K562 (cell line): ENCODE measurements around the gene R3HDM1.

ENCODE experiments used
- POLR2H ChIP-seq: IDR thresholded peaks from 2 replicates; pipeline ENCODE4 v1.6.1; 2016; ENCODE audit warnings: missing genetic modification characterization, low read depth, mild to moderate bottlenecking, control low read depth, missing compliant biosample characterization, moderate library complexity
- TF ChIP-seq, protein P1 (sequence below): sonication (generic); formaldehyde crosslinking; IDR thresholded peaks from 2 replicates; pipeline ENCODE4 v1.8.0; 2022; ENCODE audit warnings: missing genetic modification reagents, mild to moderate bottlenecking, borderline replicate concordance
- TF ChIP-seq, protein P2 (sequence below): sonication (generic); formaldehyde crosslinking; IDR thresholded peaks from 2 replicates; pipeline ENCODE4 v1.9.0; 2022; ENCODE audit warnings: mild to moderate bottlenecking, missing genetic modification reagents

DNA sequence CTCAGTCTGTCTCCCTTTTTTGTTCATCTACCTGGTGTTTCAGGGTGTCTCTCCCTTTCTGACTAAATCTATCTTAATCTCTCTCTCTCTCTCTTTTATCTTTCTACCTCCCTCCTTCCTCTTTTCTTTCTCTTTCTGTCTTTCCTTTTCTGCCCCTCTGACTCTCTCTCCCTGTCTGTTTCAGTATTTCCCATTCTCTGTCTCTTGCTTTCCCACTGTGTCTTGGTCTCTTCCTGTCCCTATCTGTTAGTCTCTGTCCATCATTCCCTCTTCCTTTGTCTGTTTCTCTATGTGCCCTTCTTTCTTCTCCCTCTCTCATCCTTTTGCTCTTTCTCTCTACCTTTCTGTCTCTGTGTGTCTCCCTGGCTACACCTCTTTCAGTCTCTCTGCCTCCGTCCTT is 56.7 kb downstream of the R3HDM1 start:
- TF ChIP-seq, protein P1, sequence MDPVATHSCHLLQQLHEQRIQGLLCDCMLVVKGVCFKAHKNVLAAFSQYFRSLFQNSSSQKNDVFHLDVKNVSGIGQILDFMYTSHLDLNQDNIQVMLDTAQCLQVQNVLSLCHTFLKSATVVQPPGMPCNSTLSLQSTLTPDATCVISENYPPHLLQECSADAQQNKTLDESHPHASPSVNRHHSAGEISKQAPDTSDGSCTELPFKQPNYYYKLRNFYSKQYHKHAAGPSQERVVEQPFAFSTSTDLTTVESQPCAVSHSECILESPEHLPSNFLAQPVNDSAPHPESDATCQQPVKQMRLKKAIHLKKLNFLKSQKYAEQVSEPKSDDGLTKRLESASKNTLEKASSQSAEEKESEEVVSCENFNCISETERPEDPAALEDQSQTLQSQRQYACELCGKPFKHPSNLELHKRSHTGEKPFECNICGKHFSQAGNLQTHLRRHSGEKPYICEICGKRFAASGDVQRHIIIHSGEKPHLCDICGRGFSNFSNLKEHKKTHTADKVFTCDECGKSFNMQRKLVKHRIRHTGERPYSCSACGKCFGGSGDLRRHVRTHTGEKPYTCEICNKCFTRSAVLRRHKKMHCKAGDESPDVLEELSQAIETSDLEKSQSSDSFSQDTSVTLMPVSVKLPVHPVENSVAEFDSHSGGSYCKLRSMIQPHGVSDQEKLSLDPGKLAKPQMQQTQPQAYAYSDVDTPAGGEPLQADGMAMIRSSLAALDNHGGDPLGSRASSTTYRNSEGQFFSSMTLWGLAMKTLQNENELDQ (CRISPR knock-in tag) = no peak
- TF ChIP-seq POLR2H = no peak
- TF ChIP-seq, protein P2, sequence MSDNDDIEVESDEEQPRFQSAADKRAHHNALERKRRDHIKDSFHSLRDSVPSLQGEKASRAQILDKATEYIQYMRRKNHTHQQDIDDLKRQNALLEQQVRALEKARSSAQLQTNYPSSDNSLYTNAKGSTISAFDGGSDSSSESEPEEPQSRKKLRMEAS = no peak
